Upper lobe of left lung (tissue), 4 donors: ENCODE data around the gene ACTG1.
"Not testable (repeated sequence)": the region's sequence is repeated elsewhere in the genome, so short reads cannot be mapped to it uniquely, and the experiment has no call there.

Source experiments
- CTCF ChIP-seq, 6 experiments: fragments of 450-650 bp in 4 of 6; fragments of 200-600 bp in 2 of 6; sonication (generic) in 2 of 6; IDR thresholded peaks; one replicate each; pipeline ENCODE4 v1.5.1; 2016 to 2019; ENCODE audit warnings: antibody characterized with exemption in 6 of 6
- POLR2A ChIP-seq, 4 donors: fragments of 450-650 bp; IDR thresholded peaks; one replicate each; pipeline ENCODE4 v1.5.1; 2016 to 2017; ENCODE audit warnings: antibody characterized with exemption in 4 of 4, mild to moderate bottlenecking in 2 of 4

- not testable (repeated sequence) for TF ChIP-seq CTCF, POLR2A (IDR thresholded peaks at IDR 0.05)
These were observed 19.4 kb upstream of the ACTG1 start for GRCh38 chr17:81531998-81532404.
